DLD1 (cell line): ENCODE results near the gene KRTAP5-5.
"Not testable (repeated sequence)": the region's sequence is repeated elsewhere in the genome, so short reads cannot be mapped to it uniquely, and the experiment has no call there.

ENCODE experiments used
- in situ Hi-C: cut with HindIII; loops from 2 replicates; pipeline ENCODE4 v1.10.0; 2017; ENCODE audit warnings: low sequenced_read_pairs

The KRTAP5-5 gene

DNA sequence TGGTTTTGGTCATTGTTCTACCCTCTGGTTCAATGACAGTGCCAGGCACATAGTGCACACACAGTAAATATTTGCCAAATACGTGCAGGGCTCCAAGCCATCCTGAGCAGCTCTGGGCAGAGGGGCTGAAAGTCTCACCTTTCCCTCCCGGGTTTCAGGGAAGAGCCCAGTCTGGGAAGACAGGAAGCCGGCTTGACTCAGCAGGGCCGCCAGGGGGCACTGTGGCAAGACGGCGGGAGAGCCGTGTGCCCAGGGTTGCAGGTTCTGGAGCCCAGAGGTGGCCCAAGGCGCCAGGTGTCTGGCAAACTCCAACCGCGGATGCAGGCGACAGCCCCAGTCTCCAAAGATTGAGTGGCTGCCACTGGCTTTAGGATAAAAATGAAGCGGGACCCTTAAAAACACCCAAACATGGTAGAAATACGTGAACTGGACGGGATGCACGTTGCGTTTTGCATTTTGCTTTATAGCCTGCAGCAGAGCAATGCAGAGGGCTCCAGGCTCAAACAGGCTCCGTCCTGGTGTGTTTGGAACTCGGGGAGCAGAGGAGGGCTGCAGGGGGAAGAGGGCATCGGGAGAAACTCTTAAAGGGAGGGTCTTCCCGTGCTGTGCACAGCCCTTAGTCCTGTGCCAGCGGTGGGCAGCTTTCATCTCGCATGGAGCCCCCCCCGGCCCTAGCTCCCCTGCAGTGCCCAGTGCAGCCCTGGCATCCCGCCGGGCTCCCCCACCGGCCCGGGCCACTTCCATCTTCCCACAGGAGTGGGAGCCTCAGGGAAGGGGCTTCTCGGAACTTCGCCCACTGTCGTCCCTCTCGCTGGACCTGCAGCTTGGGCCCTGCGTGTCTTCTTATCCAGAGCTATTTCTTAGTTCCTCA lies 10.7 kb downstream of the KRTAP5-5 start:
- in situ Hi-C loops, result no loop called here

DNA sequence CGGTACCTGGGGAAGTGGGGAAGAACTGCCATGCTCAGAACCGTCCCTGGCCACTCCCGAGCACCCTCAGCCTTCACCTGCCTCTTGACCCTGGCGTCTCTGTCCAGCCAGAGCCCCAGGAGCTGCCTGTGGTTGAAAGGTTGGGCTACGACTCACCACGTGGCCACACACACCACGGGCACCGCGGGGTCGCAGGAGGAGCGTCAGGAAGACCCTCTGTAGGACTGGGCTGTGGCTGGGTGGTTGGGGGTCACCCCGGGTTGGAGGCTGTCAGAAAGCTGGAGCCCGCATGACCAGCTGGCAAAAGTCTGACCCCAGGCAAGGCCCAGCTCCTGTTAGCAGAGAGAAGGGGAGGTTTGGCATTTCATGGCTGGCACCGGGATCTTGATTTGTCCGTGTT lies 11.5 kb downstream of the KRTAP5-5 start:
- in situ Hi-C loops, result no loop called here

DNA sequence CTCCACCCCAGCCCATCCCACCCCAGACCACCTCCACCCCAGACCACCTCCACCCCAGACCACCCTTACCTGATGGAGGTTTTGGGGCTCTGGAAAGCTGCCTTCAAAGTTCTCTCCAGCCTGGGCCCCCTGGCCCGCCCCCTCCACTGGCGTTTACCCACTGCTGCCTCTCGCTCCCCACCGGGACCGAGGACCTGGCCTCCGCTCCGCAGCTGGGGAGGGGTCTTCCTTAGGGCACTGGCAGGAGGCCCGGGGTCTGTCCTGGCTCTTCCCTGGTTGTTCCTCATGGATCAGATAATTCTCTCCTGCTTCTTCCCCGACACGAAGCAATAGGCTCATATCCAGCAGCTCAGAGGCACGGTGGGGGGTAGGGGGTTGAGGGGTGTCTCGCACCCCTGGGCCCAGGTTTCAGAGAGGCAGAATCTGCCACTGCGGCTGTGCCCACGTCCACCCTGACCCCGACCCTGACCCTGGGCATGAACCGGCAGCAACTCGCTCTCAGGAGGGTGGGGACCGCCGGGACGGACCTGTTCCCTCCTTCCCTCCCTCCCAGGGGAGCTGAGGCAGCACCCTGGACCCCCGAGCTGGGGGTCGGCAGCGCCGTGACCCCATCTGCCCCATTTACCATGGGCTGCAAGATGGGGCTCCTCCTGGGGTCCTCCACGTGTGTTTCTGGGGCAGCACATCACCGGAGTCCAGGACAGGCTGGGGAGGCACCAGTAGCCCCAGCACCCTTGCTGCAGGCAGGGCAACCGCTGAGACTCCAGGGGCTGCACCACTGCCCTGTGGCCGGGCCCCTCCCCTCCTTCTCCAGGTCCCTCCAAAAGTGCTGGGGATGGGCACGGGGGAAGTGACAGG lies 12.9 kb downstream of the KRTAP5-5 start:
- in situ Hi-C loops, result no loop called here

GRCh38 chr11:1643146-1643690 lies 13.6 kb downstream of the KRTAP5-5 start:
- in situ Hi-C loops, result no loop called here

DNA sequence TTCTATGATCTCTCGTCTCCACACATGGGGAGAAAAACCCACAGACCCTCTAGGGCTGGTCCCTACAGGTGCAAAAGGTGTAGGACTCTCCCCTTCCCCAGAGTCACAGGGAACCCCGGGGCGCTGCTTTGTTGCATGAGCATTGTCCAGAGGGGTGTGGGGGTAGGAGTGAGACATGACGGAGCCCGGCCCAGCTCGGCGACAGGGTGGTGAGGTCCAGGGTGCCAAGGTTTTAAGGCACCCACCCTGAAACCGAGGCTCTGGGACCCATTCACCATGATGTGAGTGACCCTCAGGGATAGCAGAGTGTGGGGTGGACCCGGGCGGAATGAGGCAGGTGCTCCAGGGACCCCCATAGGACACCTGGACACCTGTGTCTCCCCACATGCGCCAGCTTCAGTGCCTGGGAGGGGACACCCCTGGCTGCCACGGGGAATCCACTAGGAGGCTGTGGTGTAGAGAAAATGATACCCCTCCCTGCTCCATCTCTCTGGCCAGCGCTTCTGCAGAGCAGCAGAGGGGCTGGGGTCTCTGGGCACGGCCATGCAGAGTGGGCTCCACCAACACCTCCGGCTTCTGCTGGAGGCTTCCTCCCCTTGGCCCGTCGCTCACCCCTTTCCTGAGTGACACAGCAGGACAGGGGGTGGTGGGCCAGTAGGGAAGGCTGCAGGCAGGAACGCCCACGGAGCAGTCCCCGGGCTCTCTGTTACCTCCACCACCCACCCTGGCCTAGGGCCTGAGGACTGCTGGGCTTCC lies 15.2 kb downstream of the KRTAP5-5 start:
- in situ Hi-C loops, result no loop called here

DNA sequence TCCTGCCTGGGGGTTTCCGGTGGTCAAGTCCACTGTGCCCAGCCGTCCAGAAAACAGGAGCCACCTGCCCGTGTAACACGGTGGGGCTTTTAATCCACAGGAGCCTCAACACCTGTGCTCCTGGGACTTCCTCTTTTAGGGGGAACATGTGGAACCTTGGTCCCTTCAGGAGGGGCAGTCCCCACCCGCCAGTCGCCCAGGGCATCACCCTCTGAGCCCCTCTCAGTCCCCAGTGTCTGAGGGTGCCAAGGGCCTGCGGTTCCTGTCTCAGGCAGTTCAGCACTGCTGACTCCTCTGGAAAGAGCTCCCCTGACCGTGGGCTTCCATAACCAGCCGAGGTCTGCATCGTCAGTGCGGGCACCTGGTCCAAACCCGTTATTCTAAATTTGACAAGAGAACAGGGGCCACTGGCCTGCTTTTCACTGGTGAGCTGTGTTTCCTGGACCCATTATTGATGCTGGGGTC lies 15.8 kb downstream of the KRTAP5-5 start:
- in situ Hi-C loops, result no loop called here

DNA sequence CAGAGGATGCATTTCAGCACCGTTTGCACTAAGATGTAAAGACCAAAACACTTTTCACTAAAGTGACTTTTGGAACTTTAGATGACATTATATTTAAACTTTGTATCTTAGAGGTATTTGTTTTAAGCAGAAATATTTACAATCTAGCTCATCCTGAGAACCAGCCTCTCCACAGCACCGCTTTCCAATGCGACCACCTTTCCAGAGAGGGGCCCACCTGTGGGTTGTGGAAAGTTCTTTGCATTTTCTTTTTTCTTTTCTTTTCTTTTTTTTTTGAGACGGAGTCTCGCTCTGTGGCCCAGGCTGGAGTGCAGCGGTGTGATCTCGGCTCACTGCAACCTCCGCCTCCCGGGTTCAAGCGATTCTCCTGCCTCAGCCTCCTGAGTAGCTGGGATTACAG lies 17.0 kb downstream of the KRTAP5-5 start:
- in situ Hi-C loops, result not testable (repeated sequence)

DNA sequence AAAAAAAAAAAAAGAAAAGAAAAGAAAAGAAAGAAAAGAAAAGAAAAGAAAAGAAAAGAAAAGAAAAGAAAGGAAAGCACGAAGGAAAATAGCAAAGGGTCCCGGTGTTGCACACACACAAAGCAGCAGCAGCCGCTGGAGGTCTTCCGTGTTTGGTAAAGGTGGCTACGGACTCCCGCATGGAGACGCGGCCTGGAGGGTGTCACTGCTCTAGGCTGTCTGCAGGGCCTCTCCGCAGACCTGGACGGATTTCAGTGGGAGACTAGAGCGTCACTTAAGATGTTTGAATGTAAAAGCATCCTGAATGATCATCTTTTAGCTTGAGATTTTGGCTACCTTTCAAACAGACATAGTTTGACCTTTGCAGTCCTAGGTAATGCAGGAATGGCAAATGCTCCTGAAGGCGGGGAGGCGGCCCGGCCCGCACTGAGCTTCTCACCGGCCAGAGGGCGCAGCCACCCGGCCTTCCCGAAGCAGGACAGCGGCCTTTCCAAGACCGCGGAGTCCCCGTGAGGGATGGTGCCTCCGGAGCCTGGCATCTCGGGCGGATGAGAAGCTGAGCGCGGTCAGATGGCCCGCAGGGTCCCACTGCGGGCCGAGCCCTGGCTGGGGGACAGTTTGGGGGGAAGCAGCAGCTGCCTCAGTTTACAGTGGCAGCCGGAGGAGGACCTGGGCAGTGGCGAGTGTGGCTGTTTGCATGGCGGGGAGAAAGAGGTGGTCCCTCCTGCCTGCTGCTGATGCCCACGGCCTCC lies 18.5 kb downstream of the KRTAP5-5 start:
- in situ Hi-C loops, result no loop called here

DNA sequence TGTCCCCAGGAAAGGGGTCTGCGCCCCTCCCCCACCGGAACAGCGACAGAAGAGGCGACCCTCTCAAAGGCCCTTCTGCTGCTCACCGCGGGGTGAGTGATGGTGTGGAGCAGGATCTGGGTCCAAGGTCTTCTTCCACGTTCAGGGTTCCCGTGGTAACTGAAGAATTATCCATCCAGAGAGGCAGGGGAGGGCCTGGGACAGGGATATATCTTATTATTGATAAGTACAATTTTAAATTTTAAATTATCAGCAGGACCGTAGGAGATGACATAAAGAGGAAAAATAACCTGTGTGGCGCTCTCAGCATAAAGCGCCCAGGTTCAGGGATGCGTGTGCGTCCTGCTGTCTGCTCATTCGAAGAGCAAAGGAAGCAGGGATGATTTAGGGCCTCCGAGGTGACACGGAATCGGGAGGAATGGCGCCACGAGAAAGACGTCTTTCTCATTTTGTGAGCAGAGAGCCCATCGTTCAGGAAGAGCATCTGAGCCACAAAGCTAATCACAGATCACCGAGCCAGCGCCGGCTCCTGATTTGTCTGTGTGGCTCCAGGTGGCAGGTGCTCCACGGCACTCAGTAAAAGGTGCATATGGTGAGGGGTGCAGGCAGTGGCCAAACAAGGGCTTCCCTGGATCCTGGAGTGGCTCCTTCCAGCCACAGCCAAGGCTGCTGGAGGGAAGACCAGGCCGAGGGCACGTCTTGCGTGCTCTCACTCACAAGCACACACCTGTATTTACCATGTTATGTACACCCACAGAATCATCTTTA lies 19.3 kb downstream of the KRTAP5-5 start:
- in situ Hi-C loops, result no loop called here

DNA sequence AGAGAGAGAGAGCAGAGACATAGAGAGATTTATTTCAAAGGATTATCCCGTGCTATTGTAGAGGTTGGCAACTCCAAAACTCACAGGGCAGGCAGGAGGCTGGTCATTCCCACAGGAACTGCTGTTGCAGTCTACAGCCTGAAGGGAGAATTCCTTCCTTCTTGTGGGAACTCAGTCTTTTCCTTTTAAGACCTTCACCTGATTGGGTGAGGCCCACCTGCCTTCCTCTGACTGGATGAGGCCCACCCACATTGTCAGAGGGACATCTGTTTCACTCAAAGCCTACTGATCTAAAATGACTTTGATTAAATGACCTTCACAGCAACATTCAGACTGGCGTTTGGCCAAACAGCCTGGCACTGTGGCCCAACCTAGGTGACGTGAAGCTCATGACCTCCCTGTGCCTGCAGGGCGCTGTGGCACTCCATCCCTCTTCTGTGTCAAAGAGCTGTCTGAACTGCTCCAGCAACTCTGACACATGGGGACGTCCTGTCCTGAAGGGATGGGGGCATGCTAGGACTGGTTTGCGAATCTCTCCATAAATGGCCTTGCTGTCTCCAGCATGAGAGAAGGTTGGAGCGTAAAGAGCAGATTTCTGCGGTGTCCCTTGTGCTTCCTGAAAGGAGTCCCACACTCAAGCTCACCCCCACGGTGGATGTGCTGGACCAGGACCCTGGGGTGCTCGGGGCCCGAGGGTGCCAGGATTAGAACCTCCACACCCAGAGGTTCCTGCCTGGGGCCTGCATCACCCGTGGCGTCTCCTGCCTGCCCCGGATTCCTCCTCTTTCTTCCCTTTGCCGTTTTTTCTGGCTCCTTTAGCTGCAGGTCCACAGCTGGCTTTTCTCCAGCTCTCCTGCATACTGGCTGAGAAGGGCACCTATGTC lies 20.7 kb downstream of the KRTAP5-5 start:
- in situ Hi-C loops, result no loop called here

- in situ Hi-C loops, result no loop called here
These were observed 21.3 kb downstream of the KRTAP5-5 start for GRCh38 chr11:1650918-1651262.

GRCh38 chr11:1651411-1651980 lies 21.9 kb downstream of the KRTAP5-5 start:
- in situ Hi-C loops, result no loop called here

DNA sequence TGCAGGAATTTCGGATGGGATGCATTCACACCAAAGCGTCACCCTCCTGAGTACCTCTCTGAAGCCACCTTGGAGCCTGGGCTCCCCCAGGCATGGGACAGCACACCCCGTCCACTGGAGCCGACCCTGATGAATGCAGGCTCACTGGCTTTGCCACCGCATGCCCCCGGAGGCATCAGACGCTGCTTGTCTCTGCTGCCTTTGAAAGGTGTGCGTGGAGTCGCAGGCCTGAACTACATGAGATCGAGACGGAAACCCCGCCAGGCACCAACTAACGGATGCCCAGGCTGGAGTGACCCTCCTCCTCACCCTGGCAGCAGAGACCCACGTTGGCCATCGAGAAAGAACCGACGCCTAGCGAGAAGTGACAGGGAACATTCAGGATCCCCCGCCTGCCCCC lies 22.5 kb downstream of the KRTAP5-5 start:
- in situ Hi-C loops, result no loop called here

GRCh38 chr11:1652442-1652770 lies 22.8 kb downstream of the KRTAP5-5 start:
- in situ Hi-C loops, result no loop called here

DNA sequence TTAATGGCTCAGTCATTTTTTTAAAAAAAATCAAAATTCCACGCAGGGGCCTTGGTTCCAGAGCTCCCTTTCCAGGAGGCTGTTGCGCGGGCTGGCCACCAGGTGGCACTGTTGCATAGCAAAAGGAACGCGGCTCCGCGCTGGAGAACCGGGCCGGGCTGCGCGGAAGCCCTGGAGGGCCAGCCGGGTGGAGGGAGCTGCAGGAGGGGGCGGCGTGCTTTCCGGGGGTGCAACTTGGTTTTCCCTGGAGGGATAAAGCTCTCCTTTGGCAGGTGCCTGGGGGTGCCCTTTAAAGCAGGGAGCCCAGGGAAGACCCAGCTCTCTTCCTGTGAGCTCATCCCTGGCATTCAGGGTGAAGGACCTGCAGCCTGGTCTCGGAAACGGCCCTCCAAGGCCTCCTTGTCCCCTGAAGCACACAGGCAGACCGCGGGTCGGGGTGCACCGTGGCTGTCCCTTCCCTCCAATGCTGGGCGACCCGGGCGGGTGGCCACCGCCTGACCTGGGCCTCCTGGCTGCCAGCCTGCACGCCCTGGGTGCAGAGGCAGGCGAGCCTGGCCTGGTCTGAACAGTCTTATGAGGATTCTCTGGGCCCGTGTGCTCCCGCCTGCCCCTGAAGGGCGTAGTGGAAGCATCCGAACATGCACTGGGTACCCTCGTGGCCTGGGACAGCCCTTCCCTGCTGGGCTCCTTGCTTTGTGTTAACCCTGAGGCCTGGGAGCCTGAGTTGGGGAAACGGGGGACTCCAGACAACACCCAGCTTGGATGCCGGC lies 23.4 kb downstream of the KRTAP5-5 start:
- in situ Hi-C loops, result no loop called here

DNA sequence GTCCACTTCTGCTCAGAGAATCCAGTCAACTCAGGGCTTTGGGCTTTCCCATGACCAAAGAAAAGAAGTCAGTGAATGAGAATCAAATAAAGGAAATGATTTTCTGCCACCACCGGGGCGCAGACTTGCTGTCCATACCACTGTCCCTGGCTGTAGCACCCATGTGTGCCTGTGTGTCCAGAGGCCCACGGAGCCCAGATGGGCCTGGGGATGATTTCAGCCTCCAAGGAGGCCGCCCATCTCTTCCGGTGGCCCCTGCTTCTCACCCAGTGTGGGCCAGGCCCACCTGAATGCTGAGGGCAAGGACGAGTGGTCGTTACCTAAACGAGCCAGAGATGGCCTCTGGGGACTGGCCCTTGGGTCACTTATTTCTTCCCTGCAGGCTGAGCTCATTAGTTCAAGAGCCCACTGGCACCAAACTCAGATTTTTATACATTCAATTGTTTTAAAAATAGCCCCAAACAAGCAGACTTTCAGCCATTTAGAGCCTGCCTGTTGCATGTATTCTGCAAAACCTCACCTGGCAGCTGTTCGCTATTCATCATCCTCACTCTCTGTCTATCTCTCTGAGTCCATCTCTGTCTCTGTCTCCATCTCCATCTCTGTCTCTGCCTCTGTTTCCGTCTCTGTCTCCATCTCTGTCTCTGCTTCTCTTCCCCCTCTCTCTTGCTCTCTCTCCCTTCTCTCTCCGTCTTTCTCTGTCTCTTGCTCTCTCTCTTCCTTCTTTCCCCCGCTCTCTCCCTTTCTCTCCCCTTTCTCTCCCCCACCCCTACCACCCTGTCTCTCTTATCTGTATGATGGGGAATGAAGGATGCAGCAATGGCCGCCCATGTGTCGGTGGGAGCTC lies 24.2 kb downstream of the KRTAP5-5 start:
- in situ Hi-C loops, result no loop called here
